HL-60 (cell line): ENCODE measurements around the gene PTPRG.

Experiments used
- CTCF ChIP-seq: IDR thresholded peaks from one replicate; pipeline ENCODE4 v1.5.1; 2011; ENCODE audit warnings: low read length, control low read depth, inconsistent platforms; ENCODE audit not compliant: insufficient read depth
- POLR2AphosphoS5 ChIP-seq: IDR thresholded peaks from 2 replicates; pipeline ENCODE4 v1.6.1; 2012; ENCODE audit warnings: low read depth
- SPI1 ChIP-seq: IDR thresholded peaks from 2 replicates; pipeline ENCODE4 v1.6.1; 2012; ENCODE audit warnings: low read depth, mild to moderate bottlenecking, borderline replicate concordance
- TF ChIP-seq, protein P1 (sequence below): IDR thresholded peaks from 2 replicates; pipeline ENCODE4 v1.6.1; 2012; ENCODE audit warnings: low read depth; ENCODE audit not compliant: insufficient replicate concordance

DNA sequence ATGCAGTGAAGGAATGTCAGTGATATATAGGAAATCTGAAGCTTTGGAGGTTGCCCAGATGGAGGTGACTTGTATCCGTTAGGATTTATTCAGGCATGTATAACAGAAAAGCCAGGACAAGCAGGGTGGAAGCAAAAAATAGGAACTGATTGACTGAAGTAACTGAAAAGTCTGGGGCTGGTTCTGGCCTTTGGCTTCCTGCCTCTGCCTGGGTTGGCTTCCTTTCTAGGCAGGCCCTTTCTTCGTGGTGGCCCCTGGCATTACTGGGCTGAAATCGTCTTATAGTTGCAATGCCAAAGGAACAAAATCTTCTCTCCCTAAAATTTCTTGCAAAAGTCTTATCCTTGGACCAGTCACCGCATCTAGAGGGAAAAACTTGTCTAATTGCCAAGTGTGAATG lies 386.1 kb downstream of the PTPRG start:
- TF ChIP-seq POLR2AphosphoS5 (no peak), CTCF (no peak), SPI1 (no peak)
- TF ChIP-seq, protein P1, sequence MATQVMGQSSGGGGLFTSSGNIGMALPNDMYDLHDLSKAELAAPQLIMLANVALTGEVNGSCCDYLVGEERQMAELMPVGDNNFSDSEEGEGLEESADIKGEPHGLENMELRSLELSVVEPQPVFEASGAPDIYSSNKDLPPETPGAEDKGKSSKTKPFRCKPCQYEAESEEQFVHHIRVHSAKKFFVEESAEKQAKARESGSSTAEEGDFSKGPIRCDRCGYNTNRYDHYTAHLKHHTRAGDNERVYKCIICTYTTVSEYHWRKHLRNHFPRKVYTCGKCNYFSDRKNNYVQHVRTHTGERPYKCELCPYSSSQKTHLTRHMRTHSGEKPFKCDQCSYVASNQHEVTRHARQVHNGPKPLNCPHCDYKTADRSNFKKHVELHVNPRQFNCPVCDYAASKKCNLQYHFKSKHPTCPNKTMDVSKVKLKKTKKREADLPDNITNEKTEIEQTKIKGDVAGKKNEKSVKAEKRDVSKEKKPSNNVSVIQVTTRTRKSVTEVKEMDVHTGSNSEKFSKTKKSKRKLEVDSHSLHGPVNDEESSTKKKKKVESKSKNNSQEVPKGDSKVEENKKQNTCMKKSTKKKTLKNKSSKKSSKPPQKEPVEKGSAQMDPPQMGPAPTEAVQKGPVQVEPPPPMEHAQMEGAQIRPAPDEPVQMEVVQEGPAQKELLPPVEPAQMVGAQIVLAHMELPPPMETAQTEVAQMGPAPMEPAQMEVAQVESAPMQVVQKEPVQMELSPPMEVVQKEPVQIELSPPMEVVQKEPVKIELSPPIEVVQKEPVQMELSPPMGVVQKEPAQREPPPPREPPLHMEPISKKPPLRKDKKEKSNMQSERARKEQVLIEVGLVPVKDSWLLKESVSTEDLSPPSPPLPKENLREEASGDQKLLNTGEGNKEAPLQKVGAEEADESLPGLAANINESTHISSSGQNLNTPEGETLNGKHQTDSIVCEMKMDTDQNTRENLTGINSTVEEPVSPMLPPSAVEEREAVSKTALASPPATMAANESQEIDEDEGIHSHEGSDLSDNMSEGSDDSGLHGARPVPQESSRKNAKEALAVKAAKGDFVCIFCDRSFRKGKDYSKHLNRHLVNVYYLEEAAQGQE = no peak
